ENCODE results near the gene PYY.
"Not testable (repeated sequence)": the region's sequence is repeated elsewhere in the genome, so short reads cannot be mapped to it uniquely, and the experiment has no call there.

PYY gene

DNA sequence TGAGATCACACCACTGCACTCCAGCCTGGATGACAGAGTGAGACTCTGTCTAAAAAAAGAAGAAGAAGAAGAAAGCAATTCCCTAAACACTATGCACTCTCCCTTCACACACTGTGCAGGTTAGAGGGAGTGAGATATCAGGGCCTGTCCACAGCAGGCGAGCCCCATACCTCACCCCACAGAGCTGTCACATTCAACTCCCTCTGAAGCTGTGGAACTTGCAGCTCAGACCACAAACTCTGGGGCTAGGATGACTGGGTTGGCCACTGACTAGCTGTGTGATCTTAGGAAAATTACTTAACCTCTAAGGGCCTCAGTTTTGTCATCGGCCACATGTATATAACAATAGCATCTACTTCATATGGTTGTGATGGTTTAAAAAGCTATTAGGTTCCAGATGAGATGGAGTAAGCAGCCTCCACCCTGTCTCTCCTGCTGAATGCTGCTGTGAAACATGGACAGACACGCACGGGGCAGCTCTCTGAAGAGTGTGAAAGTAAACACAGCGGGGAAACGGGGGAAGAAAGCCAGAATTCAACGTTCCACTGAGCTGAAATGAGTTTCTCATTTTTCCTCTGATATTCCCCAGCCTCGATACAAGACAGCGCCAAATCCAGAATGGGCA lies 13.6 kb upstream of the PYY start:
- TF ChIP-seq, protein P1, sequence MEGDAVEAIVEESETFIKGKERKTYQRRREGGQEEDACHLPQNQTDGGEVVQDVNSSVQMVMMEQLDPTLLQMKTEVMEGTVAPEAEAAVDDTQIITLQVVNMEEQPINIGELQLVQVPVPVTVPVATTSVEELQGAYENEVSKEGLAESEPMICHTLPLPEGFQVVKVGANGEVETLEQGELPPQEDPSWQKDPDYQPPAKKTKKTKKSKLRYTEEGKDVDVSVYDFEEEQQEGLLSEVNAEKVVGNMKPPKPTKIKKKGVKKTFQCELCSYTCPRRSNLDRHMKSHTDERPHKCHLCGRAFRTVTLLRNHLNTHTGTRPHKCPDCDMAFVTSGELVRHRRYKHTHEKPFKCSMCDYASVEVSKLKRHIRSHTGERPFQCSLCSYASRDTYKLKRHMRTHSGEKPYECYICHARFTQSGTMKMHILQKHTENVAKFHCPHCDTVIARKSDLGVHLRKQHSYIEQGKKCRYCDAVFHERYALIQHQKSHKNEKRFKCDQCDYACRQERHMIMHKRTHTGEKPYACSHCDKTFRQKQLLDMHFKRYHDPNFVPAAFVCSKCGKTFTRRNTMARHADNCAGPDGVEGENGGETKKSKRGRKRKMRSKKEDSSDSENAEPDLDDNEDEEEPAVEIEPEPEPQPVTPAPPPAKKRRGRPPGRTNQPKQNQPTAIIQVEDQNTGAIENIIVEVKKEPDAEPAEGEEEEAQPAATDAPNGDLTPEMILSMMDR (IDR thresholded peaks at IDR 0.05), result no peak
- Histone ChIP-seq H3K9me3 (no peaks in the 10 kb centered on the region), H3K27ac (no peak overlapping the region), H3K4me3 (ENCODE audit: low read depth in 1 of 2, low read length in 1 of 2) (no peak overlapping the region), H3K4me1 (ENCODE audit: control insufficient read depth in 1 of 2, insufficient read depth in 1 of 2, low read depth in 1 of 2, low read length in 1 of 2) (no peaks in the 10 kb centered on the region), H3K36me3 (no peaks in the 10 kb centered on the region), H3K27me3 (peaks cover 6% of the 10 kb centered on the region)

DNA sequence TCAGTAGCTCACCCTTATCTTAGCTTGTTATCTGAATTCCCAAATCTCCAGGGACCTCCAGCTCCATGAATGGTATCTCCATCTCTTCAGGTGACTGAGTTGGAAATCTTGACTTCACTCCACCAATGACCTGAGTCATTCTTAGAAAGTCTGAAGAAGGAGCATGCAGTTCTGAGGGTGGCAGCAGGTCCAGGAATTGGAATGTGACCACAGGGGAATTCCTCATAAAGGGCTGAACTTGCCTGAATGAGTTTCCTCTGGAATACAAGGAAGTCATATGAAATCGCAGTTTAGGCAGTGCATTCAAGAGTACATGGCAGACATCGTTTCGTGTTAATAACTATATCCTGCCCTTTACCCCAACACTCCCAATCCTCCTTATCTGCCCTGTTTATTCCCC lies 12.5 kb upstream of the PYY start:
- H3K4me3 ChIP-seq (ENCODE audit: low read depth in 1 of 2, low read length in 1 of 2), result no peak overlapping the region
- no peak overlapping the region for H3K27ac ChIP-seq
- TF ChIP-seq, protein P1 (IDR thresholded peaks at IDR 0.05), result no peak
- no peaks in the 10 kb centered on the region for H3K4me1 ChIP-seq (ENCODE audit: control insufficient read depth in 1 of 2, insufficient read depth in 1 of 2, low read depth in 1 of 2, low read length in 1 of 2)
- H3K27me3 ChIP-seq, result peaks cover 15% of the 10 kb centered on the region
- H3K36me3 ChIP-seq, result no peaks in the 10 kb centered on the region
- H3K9me3 ChIP-seq, result no peaks in the 10 kb centered on the region

DNA sequence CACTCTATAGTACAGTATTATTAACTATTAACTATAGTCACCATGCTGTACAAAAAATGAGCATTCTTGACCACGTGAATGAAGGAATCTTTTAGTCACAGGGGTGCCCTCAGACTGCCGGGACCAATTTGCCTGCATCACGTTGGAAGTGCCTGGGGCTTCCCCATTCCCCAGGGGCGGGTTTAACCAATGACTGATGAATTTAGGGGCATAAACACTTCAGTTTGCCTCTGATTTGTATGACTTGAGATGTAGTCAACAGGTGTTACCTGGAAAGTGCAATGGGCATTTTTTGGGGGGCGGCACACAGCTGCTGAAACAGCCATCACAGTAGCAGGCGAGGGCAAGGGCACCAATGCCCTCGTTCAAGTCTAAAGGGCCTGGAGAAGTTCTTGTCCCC lies 8.7 kb upstream of the PYY start:
- no peak overlapping the region for H3K4me3 ChIP-seq (ENCODE audit: low read depth in 1 of 2, low read length in 1 of 2)
- H3K4me1 ChIP-seq (ENCODE audit: control insufficient read depth in 1 of 2, insufficient read depth in 1 of 2, low read depth in 1 of 2, low read length in 1 of 2), result no peaks in the 10 kb centered on the region
- TF ChIP-seq, protein P1 (IDR thresholded peaks at IDR 0.05), result no peak
- peaks cover 20% of the 10 kb centered on the region for H3K27me3 ChIP-seq
- H3K9me3 ChIP-seq, result no peaks in the 10 kb centered on the region
- no peak overlapping the region for H3K27ac ChIP-seq
- no peaks in the 10 kb centered on the region for H3K36me3 ChIP-seq

DNA sequence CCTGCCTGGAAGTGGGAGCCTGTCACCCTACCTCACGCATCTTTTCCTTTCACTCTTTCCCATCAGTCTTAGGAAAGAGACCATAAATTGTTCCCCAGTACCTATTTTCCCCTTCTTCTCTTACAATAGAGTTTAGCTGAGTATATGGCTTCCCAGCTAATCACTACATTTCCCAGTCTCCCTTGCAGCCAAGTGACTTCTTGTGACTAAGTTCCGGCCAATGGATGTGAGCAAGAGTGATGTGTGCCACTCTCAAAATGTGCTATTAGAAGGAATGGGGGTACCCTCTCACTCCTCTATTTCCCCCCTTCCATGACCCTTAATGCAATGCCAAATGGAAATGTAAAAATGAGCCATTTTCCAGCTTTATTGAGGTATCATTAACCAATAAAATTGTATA lies 8.2 kb upstream of the PYY start:
- H3K27ac ChIP-seq, result no peak overlapping the region
- peaks cover 20% of the 10 kb centered on the region for H3K27me3 ChIP-seq
- H3K4me3 ChIP-seq (ENCODE audit: low read depth in 1 of 2, low read length in 1 of 2), result no peak overlapping the region

DNA sequence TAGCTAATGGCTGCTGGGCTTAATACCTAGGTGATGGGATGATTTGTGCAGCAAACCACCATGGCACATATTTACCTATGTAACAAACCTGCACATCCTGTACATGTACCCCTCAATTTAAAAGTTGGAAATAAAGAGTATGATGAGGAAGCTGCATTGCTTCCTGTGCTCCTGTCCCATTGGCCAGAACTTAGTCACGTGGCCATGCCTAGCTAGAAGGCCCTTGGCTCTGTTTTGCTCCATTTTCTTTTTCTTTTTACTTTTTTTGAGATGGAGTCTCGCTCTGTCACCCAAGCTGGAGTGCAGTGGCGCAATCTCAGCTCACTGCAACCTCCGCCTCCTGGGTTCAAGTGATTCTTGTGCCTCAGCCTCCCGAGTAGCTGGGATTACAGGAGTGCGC lies 7.6 kb upstream of the PYY start:
- not testable (repeated sequence) for H3K27ac ChIP-seq; H3K9me3 ChIP-seq; H3K4me1 ChIP-seq (ENCODE audit: control insufficient read depth in 1 of 2, insufficient read depth in 1 of 2, low read depth in 1 of 2, low read length in 1 of 2); H3K4me3 ChIP-seq (ENCODE audit: low read depth in 1 of 2, low read length in 1 of 2); H3K36me3 ChIP-seq
- peaks cover 20% of the 10 kb centered on the region for H3K27me3 ChIP-seq

More for the DNA sequence above, 8.2 kb upstream of the PYY start:
- H3K36me3 ChIP-seq, result no peaks in the 10 kb centered on the region
- H3K9me3 ChIP-seq, result no peaks in the 10 kb centered on the region
- no peaks in the 10 kb centered on the region for H3K4me1 ChIP-seq (ENCODE audit: control insufficient read depth in 1 of 2, insufficient read depth in 1 of 2, low read depth in 1 of 2, low read length in 1 of 2)
- TF ChIP-seq, protein P1 (IDR thresholded peaks at IDR 0.05), result no peak

DNA sequence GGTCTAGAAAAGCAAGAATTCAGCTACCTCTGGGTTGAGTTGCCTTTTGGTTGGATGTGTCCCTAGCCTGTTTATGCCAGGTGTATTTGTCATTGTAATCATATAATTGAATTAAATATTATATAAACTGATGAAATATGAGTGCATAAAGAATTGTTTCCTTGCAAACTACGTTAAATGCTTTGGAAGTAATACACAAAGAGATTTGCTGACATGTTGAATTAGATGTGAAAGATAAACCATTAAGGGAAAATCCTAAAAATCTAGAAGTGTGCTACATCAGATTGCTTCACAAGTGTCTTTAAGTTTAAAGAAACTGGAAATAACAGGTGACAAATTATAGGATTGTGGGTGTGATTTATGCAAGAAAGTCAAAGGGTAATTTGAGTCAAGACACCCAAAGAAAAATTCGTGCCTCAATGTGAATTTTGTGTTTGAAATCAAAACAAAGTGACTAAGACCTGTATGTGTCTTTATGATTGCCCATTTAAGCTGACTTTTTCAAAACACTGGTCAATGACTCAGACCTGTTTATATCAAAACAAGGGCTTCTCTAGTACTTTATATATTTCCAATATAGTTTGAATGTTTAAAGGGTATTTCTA lies 5.1 kb upstream of the PYY start:
- Histone ChIP-seq H3K4me1 (ENCODE audit: control insufficient read depth in 1 of 2, insufficient read depth in 1 of 2, low read depth in 1 of 2, low read length in 1 of 2) (no peaks in the 10 kb centered on the region), H3K27me3 (peaks cover 35% of the 10 kb centered on the region), H3K9me3 (no peaks in the 10 kb centered on the region), H3K27ac (no peak overlapping the region), H3K36me3 (no peaks in the 10 kb centered on the region), H3K4me3 (ENCODE audit: low read depth in 1 of 2, low read length in 1 of 2) (no peak overlapping the region)
- TF ChIP-seq, protein P1 (IDR thresholded peaks at IDR 0.05), result no peak
